ENCODE data around the gene ZNF775. TPM values are rescaled to one million over a fixed set of nuclear protein-coding genes. Genes with fewer than 3 reads are reported as not detected.

The ZNF775 gene
- total RNA-seq, 1 experiment from 2014 or later = 3.8 TPM

DNA sequence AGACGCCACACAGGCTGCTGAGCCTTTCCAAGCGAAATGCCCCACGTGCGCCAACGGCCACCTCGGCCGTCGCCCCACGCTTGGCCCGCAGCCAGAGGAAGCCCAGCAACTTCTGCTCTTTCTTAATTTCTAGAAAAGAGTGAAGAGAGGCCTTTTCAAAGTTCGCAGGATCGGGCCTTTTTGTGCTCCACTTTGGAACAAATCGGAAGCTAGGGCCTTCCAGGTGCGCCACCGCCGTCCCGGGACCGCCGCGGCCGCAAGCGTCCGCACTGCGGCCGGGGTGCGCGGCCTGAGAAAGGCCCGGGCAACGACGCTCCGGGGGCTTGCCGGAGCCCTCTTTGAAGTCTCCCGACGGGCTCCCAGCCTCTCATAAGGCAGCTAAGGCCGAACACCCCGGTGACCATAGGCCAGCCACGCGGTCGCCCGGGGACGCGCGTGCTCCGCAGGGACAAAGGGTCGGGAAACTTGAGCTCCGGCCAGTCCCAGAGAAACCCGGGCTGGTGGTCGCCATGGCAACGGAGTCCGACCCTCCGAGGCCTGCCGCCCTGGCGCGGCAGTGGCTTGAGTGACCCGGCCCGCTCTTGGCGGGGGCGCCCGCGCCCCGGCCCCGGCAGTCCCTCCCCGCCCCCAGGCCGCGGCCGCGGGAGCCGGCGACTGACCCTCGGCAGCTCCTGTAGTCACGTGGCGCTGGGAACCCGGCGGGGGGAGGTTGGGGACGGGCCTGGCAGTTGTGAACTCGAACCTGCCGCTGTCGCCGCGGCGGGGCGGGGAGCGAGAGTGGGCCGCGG is 10.8 kb upstream of the ZNF775 start, which contains the start of gene REPIN1:
Gene REPIN1, plus strand, starts transcription at position 727 of the 788 bp plus-strand sequence. CDS start 890 bp downstream, outside the sequence.
- DNase-seq (ENCODE audit: extremely low read depth, low read depth) = peak; percentile 85

DNA sequence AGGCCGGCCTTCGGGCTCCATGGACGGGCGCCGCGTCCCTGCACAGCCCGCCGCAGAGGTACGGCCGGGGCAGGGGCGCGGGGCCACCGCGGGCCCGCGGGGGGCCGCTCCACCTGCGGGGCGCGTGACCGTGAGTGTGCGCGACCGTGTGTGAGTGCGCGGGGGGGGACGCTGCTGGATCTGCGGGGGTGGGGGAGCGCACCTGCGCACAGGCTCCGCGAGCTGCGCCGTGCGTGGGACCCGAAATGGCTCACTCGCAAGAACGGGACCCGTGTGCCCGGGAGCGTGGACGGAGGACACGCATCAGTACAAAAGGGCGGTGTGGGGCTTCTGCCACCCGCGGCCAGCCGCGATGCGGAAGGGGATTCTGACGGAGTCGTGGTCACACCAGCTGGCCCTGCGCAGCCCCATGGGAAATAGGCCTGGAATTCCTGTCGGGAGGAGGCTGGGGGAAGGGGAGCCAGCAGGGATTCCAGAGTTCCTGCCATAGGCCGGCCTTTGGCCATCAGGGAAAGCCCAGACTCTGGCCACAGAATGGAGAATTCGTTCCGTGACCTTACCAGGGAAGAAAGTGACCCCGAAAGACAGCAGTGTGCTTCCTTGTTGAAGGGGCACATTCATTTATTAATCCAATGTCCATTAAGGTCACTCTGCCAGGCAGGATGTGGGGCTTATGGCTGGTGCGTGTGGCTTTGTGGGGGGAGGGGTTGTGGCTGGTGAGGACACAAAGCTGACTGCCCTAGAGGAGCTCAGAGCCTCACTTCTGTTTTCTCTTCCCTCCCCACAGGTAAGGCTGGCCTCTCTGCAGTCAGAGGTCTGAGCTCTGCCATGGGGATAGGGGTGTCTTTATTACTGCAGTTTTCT is 10.0 kb upstream of the ZNF775 start:
- peak; percentile 54 for DNase-seq (ENCODE audit: extremely low read depth, low read depth)

DNA sequence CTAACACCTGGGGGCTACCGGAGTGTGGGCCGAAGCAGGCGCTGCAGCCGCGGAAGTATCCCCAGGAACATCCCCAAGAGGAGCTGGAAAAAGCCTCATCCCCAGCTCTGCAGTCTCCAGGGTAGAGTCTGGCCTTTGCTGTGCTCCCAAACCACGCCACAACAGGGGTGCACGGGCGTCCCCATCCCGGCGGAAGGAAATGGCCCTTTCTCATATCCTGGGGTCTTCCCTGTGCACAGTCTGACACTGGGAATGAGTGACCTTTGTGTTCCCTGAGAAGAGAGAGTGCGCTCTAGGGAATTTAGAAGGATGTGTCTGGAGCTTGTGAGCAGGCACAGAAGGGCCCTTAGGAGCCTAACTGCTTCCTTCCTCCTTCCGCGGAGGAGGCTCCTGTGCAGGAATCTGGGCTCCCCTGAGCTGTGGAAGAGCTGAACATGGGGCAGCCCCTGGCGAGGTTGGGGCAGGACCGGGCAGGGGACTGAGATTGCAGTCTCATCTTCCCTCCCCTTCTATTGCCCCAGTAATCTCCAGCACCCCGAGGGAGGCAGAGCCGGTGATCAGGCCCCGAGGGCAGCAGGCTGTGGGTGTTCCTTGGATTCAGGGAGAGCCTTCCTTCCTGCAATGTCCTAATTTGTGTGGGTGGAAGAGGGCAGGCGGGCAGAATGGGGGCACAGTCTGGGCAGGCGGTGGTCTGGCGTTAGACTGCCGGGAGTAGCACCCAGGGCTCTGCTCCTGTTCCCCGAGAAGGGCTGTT is 9.2 kb upstream of the ZNF775 start:
- no peak for DNase-seq (ENCODE audit: extremely low read depth, low read depth)

DNA sequence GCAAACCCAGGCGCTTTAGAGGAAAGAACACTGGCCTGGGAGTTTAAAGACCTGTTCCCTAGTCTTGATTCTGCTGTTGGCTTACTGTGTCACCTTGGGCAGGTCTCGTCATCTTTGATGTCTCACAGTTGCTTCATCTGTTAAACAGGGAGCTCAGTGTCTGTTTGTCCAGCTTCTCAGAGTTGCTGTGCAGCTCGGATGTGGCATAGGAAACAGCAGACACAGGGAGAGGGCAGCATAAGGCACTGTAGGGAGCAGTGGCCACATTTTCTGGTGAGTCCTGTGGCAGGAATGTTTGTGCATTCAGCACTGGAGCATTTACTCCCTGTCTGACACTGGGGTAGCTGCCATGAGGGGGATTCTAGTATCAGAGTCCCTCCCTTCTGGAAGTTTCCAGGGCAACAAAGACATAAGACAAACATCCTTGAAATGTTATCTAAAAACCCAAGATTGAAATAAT is 8.5 kb upstream of the ZNF775 start:
- DNase-seq (ENCODE audit: extremely low read depth, low read depth) = no peak

DNA sequence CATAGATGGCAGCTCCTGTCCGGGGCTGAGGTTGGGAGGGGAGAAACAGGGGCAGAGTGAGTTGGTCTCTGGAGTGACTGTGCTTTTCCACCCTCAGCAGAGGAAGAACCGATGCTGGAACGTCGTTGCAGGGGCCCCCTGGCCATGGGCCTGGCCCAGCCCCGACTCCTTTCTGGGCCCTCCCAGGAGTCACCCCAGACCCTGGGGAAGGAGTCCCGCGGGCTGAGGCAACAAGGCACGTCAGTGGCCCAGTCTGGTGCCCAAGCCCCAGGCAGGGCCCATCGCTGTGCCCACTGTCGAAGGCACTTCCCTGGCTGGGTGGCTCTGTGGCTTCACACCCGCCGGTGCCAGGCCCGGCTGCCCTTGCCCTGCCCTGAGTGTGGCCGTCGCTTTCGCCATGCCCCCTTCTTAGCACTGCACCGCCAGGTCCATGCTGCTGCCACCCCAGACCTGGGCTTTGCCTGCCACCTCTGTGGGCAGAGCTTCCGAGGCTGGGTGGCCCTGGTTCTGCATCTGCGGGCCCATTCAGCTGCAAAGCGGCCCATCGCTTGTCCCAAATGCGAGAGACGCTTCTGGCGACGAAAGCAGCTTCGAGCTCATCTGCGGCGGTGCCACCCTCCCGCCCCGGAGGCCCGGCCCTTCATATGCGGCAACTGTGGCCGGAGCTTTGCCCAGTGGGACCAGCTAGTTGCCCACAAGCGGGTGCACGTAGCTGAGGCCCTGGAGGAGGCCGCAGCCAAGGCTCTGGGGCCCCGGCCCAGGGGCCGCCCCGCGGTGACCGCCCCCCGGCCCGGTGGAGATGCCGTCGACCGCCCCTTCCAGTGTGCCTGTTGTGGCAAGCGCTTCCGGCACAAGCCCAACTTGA is 7.8 kb upstream of the ZNF775 start:
- no peak for DNase-seq (ENCODE audit: extremely low read depth, low read depth)

DNA sequence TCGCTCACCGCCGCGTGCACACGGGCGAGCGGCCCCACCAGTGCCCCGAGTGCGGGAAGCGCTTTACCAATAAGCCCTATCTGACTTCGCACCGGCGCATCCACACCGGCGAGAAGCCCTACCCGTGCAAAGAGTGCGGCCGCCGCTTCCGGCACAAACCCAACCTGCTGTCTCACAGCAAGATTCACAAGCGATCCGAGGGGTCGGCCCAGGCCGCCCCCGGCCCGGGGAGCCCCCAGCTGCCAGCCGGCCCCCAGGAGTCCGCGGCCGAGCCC is 7.2 kb upstream of the ZNF775 start:
- no peak for DNase-seq (ENCODE audit: extremely low read depth, low read depth)

DNA sequence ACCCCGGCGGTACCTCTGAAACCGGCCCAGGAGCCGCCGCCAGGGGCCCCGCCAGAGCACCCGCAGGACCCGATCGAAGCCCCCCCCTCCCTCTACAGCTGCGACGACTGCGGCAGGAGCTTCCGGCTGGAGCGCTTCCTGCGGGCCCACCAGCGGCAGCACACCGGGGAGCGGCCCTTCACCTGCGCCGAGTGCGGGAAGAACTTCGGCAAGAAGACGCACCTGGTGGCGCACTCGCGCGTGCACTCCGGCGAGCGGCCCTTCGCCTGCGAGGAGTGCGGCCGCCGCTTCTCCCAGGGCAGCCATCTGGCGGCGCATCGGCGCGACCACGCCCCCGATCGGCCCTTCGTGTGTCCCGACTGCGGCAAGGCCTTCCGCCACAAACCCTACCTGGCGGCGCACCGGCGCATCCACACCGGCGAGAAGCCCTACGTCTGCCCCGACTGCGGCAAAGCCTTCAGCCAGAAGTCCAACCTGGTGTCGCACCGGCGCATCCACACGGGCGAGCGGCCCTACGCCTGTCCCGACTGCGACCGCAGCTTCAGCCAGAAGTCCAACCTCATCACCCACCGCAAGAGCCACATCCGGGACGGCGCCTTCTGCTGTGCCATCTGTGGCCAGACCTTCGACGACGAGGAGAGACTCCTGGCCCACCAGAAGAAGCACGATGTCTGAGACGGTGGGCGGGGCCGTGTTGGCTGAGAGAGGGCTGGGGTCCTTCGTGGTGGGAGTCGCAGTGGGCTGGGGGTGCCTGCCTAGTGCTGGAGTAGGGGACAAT is 6.7 kb upstream of the ZNF775 start:
- DNase-seq (ENCODE audit: extremely low read depth, low read depth) = no peak

DNA sequence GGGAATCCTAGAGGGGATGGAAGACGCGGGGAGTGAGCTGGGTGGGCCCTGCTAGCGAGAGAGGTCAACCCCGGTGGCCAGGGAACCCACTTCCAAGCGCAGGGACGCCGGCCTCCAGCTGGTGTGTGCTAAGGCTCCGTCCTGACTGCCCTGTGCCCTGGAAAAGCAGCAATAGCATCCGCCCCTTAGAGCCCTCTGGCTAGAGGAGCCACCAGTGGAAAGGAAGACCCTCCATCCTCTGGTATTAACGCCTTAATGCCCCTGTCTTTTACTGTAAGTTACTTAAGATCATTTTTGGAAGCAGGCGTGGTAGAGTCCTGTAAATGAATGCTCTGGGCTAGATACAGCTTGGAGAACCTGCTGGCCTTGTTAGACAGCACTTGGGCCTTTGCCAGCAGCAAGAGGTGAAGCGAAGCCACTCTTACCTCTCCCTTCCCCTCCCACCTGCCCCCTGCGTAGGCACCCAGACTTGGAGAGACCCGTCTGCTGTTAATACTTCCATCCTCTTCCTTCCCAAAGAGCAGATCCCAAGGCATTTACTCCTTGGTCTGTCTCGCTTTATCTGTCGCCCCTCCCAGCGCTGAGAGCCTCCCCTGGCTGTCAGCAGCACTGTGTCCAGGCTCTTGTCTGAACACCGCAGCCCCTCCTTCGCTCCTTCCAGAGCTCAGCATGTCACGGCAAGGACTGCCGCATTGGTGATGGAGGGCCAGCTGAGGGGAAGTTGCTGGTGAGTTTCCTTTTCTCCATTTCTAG is 5.9 kb upstream of the ZNF775 start:
- DNase-seq (ENCODE audit: extremely low read depth, low read depth) = no peak

DNA sequence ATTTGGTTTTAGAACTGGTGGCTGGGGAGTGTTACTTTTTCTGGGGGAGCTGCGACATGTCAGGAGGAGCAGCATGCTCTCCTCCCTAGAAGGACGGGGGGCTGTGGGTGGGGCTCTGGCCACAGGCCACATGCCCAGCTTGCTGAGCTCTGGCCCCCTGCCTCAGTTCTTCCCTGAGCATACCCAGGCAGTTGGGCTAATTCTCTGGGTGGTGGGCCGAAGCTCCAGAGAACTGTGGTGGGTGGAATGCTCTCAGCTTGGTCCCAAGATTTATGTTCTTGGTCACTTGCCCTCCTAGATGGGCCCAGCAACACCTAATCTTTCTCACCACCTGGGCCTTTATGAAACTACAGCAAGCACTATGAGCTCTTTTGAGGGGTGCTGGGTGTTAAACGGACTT is 5.1 kb upstream of the ZNF775 start:
- DNase-seq (ENCODE audit: extremely low read depth, low read depth) = no peak

DNA sequence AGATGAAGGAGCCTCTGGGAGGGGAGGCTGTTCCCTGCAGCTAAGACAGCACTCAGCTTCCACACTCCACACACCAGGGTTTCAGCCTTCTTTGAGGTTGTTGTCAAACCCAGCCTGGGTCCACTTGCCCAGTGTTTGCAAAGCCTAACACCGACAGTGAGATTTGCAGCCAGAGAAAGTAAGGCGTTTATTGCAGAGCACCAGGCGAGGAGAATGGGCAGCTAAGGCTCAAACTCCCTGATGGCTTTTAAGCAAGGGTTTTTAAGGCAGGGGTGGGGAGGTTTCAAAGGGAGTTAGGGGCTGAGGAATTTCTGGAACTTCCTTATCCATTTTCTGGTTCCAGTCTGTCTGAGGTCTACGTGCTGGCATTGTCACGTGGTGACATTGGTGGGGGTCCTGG is 4.7 kb upstream of the ZNF775 start:
- no peak for DNase-seq (ENCODE audit: extremely low read depth, low read depth)

DNA sequence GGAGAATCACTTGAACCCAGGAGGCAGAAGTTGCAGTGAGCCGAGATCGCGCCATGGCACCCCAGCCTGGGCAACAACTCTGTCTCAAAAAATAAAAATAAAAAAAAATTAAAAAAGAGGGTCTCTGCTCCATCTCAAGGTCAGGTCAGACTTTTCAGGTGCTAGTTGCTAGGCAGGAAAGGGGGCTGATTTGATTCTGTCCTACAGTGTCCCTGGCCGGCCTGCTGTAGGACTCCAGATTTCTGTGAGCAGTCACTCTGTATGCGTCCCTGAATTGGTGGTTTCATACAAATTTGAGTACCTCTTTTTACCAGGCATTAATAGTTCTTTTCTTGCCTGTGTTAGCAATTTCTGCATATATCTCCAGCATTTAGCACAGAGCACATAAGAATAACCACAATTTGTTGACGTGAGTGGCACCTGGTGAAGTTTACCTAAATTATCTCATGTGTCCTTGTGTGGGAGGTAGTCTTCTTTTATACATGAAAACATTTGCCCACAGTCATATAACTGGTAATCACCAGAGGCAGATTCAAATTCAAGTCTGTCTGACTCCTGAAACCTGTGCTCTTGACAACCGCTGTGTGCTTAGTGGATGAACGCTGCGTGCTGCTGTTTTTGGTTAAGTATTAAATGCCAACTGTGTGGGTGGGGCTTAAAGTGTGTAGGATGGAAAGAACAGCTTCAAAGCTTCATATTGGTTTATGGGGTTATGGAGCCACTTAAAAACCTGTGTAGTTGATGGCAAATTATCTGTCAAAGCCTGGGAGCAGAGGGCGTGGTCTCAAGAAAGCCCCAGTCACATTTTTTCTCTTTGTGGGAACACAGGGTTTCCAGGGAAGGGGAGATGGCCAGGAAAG is 3.2 kb upstream of the ZNF775 start:
- DNase-seq (ENCODE audit: extremely low read depth, low read depth) = no peak

DNA sequence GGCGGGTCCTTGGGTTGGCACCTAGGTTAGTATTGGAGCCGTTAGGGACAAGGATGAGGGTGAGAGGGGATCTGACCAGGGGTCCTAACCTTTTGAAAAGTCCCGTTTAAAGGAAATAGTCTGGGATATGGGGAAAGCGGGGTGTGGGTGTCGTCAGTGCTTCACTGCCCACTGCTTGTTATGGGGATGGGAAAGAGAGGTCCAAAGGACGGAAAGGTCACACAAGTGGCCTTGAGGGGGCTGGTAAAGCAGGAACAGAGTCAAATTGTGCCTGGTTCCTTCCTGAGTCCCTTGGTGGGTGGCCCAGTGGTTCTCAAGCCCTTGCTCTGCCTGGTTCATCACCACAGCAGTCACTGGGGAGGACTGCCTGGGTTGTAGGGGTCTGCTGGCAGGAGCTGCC is 2.6 kb upstream of the ZNF775 start:
- no peak for DNase-seq (ENCODE audit: extremely low read depth, low read depth)

DNA sequence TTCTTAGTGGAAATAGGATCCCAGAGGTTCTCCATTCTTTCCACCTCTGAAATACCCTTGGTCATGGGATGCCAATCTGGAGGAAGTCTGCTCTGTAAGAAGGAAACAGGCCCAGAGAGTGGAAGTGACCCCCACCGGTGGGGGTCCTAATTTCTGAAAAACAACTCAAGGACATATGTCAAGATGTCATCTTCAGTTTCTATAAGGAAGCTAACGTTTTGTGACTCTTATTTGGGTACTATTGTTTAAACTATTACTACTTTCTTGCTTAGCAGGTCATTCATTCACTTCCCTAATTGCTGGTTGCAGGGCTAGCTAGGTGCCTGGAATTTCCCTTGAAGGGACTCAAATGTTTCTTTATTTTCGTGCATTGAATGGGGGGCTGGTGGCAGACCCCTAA is 1.9 kb upstream of the ZNF775 start:
- DNase-seq (ENCODE audit: extremely low read depth, low read depth) = no peak

DNA sequence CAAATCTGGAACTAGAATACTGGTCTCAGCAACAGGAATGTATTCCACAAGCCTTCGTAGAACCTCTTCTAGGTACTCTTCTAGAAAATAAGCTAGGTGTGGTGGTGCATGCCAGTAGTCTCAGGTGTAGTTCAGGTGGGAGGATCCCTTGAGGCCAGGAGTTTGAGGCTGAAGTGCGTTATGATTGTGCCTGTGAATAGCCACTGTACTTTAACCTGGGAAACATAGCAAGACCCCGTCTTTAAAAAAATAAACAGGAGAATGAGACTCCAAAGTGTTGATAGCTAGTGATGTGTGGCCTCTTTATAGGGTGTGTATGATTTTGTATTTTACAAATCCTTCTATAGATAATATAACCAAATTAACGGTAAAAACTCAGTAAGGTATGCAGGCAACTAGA is 1.5 kb upstream of the ZNF775 start:
- no peak for DNase-seq (ENCODE audit: extremely low read depth, low read depth)

DNA sequence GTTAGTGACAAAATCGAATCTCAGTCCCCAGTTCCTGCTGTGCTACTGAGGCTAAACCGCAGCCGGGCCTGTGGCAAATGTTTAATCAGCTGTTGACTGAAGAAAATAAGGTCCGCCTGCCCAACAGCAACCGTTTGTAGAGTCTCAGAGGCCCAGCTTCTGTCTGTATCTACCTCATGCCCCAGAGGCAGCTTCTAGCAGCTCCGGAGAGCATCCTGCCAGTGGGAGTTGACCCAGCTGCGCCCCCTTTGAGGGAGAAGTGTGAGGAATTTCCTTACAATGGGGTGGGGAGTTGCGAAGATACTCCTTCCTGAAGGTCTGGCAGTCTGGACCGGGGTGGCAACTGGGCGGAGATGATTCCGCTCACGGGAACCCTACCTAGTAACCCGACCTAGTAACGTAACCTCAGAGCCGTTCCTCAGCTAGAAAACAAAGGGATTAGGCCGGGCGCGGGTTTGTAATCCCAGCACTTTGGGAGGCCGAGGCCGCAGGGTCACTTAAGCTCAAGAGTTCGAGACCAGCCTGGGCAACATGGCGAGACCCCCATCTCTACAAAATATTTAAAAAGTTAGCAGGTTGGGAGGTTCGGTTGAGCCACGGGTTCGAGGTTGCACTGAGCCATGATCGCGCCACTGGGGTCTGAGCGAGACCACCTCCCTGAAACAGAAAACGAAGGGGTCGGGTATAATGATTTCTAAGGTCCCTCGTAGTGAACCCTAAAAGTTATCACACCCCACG is 846 bp upstream of the ZNF775 start:
- DNase-seq (ENCODE audit: extremely low read depth, low read depth) = peak; percentile 44

DNA sequence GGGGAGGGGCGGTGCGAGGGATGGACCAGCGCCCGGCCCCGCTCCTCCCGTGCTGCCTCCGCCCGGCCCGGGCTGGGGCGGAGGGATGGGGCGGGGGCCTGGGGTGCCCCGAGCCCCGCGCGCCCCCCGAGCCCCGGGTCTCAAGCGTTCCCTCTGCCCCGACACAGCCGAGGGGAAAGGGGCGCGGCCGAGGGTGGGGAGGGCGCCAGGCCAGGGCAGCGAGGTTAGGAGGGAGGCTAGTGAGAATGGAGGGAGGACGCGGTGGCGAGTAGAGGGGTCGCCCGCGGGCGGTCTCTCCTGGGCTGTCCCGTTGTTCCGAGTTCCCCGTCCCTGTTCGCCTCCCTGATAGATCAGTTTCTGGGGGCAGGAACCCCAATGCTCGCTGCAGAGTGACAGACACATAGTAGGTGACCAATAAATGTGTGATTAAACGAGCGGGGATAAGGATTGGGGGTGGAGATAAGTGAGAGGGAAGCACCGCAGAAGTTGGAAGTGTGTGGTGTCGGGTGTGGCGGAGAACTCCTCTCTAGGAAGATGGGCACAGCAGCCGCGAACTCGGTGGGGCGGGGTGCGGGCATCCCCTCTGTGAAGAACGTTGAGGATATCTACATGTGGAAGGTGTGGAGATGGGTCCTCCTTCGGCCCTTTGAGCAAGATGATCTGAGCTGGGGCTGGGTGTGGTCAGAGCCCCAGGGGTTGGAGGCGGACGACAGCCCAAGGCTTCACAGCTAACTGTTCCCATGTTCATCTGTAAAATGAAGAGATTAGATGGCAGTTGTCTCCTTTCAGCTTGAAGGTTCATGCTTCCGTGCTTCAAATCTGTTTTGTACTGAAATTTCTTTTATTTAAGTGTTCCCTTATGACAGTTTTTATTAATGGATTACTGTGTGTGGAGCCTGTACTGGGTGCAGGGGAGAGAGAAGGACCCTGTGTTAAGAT is 580 bp downstream of the ZNF775 start:
- DNase-seq (ENCODE audit: extremely low read depth, low read depth) = no peak

Measured in NCI-H460 (cell line).